Stimulated activated CD4-positive, alpha-beta T cell treated with anti-CD3 and anti-CD28 coated beads, TNF-alpha, amount 100 ng/mL, for 1 hour (primary cell): ENCODE data around the gene SHE.

Experiments used
- DNase-seq, 3 donors: peaks; one replicate each; pipeline ENCODE4 v3.0.0-alpha.2; 2020; ENCODE audit warnings: low read depth in 3 of 3, low spot score in 1 of 3

Gene SHE

GRCh38 chr1:154448331-154448811, 53.8 kb downstream of the SHE start:
- DNase-seq: no peak

- no peak for DNase-seq
Measured at GRCh38 chr1:154446789-154447188, 55.4 kb downstream of the SHE start.

- no peak for DNase-seq
Measured at GRCh38 chr1:154446292-154446691, 55.9 kb downstream of the SHE start.

GRCh38 chr1:154445040-154445472, 57.2 kb downstream of the SHE start:
- DNase-seq: no peak

GRCh38 chr1:154443274-154444013, 58.8 kb downstream of the SHE start:
- DNase-seq: no peak

GRCh38 chr1:154442006-154442740, 60.0 kb downstream of the SHE start:
- DNase-seq: no peak

DNA sequence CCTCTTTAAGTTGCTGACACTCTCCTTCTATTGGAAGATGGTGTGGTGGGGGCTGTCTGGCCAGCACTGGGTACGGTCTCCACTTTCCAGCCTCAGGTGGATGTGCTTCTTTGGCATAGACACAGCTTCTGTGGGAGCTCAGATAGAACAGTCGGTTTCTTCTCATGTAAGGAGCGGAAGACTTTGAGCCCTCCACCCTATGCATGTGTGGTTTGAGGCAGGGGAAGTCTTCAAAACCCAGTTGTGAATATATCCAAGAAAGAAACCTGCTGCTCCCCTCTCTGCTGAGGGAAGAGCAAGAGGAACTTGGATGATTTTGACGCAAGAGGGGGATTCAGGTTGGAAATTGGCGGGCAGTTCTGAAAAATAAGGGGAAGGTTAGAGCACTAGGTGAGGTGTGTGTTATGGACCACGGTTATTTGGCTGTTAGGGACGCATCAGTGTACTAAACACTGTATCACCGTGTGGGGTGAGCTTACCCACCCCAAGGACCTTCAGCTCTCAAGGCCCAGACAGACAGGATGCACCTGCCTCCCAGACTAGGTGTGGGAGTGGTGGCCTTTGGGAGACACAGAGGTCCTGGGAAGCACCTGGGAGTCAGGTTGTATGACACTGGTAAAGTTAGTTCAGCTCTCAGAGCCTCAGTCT, 60.8 kb downstream of the SHE start:
- no peak for DNase-seq

GRCh38 chr1:154440036-154440804, 62.0 kb downstream of the SHE start:
- no peak for DNase-seq

DNA sequence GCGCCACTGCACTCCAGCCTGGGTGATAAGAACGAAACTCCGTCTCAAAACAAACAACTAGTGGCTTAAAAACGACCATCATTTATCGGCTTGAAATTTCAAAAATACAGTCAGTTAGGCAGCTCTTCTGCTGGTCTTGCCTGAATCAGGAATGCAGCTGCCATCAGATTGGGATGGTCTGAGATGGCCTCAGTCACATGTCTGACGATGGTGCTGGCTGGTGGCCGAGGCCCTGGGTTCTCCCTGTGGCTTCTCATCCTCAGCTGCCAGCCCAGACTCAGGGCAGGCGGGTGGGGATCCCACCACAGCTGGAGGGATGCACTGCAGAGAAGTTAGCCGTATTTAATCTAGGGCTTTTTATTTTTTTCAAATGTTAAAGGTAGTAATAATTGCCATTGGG, 65.8 kb downstream of the SHE start:
- no peak for DNase-seq

DNA sequence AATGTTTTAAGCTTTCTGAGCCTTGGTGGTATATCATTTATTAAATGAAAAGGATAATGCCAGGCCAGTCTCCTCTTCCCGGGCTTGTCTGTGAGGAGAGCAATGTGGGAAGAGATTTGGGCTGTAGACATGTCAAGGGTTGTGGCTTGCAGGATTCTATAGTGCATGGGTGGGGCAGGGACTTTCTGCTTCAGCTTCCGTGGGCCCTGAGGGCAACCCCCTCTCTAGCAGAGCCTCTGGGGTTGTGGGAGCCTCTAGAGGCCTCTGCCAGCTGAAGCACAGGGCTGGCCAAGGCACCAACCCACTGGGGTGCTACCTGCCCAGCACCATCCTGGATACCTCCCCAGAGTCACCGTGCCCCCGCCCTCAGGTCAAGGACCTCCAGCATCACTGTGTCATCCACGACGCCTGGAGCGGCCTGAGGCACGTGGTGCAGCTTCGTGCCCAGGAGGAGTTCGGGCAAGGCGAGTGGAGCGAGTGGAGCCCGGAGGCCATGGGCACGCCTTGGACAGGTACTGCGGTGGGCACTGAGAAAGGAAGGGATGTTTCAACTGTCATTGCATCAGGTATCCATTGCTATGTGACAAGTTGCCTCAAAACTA, 66.5 kb downstream of the SHE start:
- no peak for DNase-seq

DNA sequence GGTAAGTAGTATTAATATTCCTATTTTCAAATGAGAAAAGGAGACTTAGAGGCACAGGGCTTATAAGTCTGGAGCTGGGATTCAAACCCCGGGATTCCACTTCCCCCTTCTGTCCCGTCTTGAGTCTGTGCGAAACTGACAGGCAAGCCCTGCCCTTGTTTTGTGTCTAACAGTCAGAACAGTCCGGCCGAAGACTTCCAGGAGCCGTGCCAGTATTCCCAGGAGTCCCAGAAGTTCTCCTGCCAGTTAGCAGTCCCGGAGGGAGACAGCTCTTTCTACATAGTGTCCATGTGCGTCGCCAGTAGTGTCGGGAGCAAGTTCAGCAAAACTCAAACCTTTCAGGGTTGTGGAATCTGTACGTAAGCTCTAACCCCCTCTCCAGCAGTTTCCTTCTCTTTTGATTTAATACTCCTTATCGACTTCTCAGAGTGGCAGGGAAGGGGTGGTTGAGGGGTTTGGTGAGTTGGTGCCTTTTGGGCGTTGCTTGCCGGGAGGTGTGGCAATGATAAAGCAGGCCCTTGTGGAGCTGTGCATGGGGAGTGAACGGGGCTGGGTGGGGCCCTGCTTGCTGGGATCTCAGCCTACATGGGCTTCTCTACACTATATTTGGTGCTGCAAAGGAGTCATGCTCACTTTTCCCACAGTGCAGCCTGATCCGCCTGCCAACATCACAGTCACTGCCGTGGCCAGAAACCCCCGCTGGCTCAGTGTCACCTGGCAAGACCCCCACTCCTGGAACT, 67.7 kb downstream of the SHE start:
- DNase-seq: no peak

GRCh38 chr1:154433161-154433764, 68.9 kb downstream of the SHE start:
- DNase-seq: peak in 1 of 3 donors; percentile 27

DNA sequence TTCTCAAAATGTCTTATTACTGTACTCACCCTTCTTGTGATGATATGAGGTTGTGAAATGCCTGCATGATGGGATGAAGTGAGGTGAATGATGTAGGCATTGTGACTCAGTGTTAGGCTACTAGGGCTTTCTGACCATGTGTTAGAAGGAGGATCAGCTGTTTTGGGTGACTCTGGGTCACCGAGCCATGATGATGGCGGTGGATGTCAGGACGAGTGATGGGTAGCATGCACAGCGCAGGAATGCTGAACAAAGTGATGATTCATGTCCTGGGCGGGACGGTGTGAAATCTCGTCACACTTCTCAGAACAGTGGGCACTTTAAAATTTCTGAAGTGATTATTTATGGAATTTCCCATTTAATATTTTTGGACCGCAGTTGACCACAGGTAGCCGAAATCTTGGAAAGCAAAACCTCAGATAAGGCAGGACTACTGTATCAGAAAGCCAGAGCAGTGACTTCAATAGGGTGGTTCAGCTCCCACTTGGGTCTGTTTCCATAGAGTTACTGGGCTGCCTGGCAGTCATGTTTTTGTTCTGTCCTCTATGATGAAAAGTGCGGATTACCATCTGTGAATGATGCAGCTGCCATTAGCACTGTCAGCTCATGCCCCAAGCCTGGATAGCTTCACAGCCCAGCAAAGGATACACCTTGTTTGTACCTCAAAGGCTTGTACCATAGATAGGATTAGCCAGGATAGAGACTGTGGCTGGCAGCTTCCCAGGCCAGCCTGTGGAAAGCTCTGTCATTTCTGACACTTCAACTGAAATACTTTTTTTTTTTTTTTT, 70.4 kb downstream of the SHE start:
- no peak for DNase-seq

- DNase-seq: no peak
Measured at GRCh38 chr1:154430903-154431302, 71.3 kb downstream of the SHE start.

- no peak for DNase-seq
Measured at GRCh38 chr1:154429841-154430611, 72.2 kb downstream of the SHE start.
